IPS DF 6.9 (cell line): ENCODE measurements around the gene ARID5A.
"Not testable (repeated sequence)": the region's sequence is repeated elsewhere in the genome, so short reads cannot be mapped to it uniquely, and the experiment has no call there.

ENCODE experiments used
- DNase-seq: peaks from one replicate; pipeline ENCODE4 v3.0.0-alpha.2; 2013; ENCODE audit warnings: low read depth, low spot score
- H3K27ac ChIP-seq: one replicate; pipeline ENCODE4 v1.5.1; 2013; ENCODE audit warnings: low read length, control low read depth
- H3K27me3 ChIP-seq: 2 replicates; pipeline ENCODE4 v1.6.1; 2013; ENCODE audit warnings: mild to moderate bottlenecking, low read length; ENCODE audit not compliant: control insufficient read depth, insufficient read depth
- H3K36me3 ChIP-seq: 2 replicates; pipeline ENCODE4 v1.6.1; 2013; ENCODE audit warnings: low read length; ENCODE audit not compliant: control insufficient read depth, insufficient read depth
- H3K4me1 ChIP-seq: 2 replicates; pipeline ENCODE4 v1.6.1; 2013; ENCODE audit warnings: low read length; ENCODE audit not compliant: control insufficient read depth, insufficient read depth
- H3K4me3 ChIP-seq: 2 replicates; pipeline ENCODE4 v1.5.1; 2013; ENCODE audit warnings: mild to moderate bottlenecking, low read length
- H3K9me3 ChIP-seq: 2 replicates; pipeline ENCODE4 v1.6.1; 2013; ENCODE audit warnings: low read length, inconsistent platforms; ENCODE audit not compliant: control insufficient read depth, insufficient read depth
- WGBS: extraction: QIAGEN DNeasy Blood & Tissue Kit; methylation state at CpG from one replicate; pipeline ENCODE4 v1.1.7; 2013; ENCODE audit warnings: mixed read lengths, missing lambda C conversion rate; ENCODE audit not compliant: insufficient read length, insufficient coverage; 5-methylcytosine and 5-hydroxymethylcytosine counted together

ARID5A gene

GRCh38 chr2:96551605-96552314 is 15.2 kb downstream of the ARID5A start:
- Histone ChIP-seq H3K4me3 (no peak overlapping the region), H3K9me3 (no peaks in the 10 kb centered on the region), H3K36me3 (peaks cover 2% of the 10 kb centered on the region; the same call in 1 of the 2 replicates), H3K27ac (no peak overlapping the region), H3K27me3 (no peaks in the 10 kb centered on the region), H3K4me1 (peaks cover 5% of the 10 kb centered on the region; the same call in 1 of the 2 replicates)
- DNase-seq = no peak
- WGBS = no CpG with 5 or more reads among the region's 25 CpGs

- no peak overlapping the region for H3K4me3 ChIP-seq
- DNase-seq = no peak
- H3K27me3 ChIP-seq = no peaks in the 10 kb centered on the region
- no CpG with 5 or more reads among the region's 18 CpGs for WGBS
- 0 out of 2 replicates have a peak, but pooled peaks cover 5% of the 10 kb centered on the region for H3K4me1 ChIP-seq
- peaks cover 2% of the 10 kb centered on the region; the same call in 1 of the 2 replicates for H3K36me3 ChIP-seq
- no peak overlapping the region for H3K27ac ChIP-seq
- H3K9me3 ChIP-seq = no peaks in the 10 kb centered on the region
Observed at GRCh38 chr2:96552315-96553175, 16.0 kb downstream of the ARID5A start.

GRCh38 chr2:96553176-96553956 is 16.8 kb downstream of the ARID5A start:
- DNase-seq = no peak
- no CpG with 5 or more reads among the region's 16 CpGs for WGBS
- Histone ChIP-seq H3K4me3 (no peak overlapping the region), H3K27ac (no peak overlapping the region), H3K27me3 (no peaks in the 10 kb centered on the region), H3K4me1 (0 out of 2 replicates have a peak, but pooled peaks cover 5% of the 10 kb centered on the region), H3K36me3 (peaks cover 2% of the 10 kb centered on the region; the same call in 1 of the 2 replicates), H3K9me3 (no peaks in the 10 kb centered on the region)

- not testable (repeated sequence) for H3K27me3 ChIP-seq, H3K27ac ChIP-seq, H3K4me1 ChIP-seq, H3K9me3 ChIP-seq, H3K36me3 ChIP-seq, H3K4me3 ChIP-seq, DNase-seq
- no CpG with 5 or more reads among the region's 9 CpGs for WGBS
Observed at GRCh38 chr2:96553957-96554292, 17.4 kb downstream of the ARID5A start.

- WGBS = no CpG with 5 or more reads among the region's 35 CpGs
- no peak for DNase-seq
- Histone ChIP-seq H3K4me3 (no peak overlapping the region), H3K36me3 (peaks cover 2% of the 10 kb centered on the region; the same call in 1 of the 2 replicates), H3K27me3 (no peaks in the 10 kb centered on the region), H3K4me1 (0 out of 2 replicates have a peak, but pooled peaks cover 5% of the 10 kb centered on the region), H3K9me3 (no peaks in the 10 kb centered on the region), H3K27ac (no peak overlapping the region)
Observed at GRCh38 chr2:96554293-96555145, 18.0 kb downstream of the ARID5A start.

- H3K27me3 ChIP-seq = no peaks in the 10 kb centered on the region
- H3K36me3 ChIP-seq = peaks cover 2% of the 10 kb centered on the region; the same call in 1 of the 2 replicates
- H3K4me3 ChIP-seq = no peak overlapping the region
- H3K27ac ChIP-seq = no peak overlapping the region
- 0 out of 2 replicates have a peak, but pooled peaks cover 4% of the 10 kb centered on the region for H3K4me1 ChIP-seq
- WGBS = no CpG with 5 or more reads among the region's 14 CpGs
- DNase-seq = no peak
- H3K9me3 ChIP-seq = no peaks in the 10 kb centered on the region
Observed at GRCh38 chr2:96555146-96555610, 18.6 kb downstream of the ARID5A start.

GRCh38 chr2:96556441-96557330 is 20.1 kb downstream of the ARID5A start:
- Histone ChIP-seq H3K27me3 (no peaks in the 10 kb centered on the region), H3K9me3 (no peaks in the 10 kb centered on the region), H3K4me3 (no peak overlapping the region), H3K27ac (no peak overlapping the region), H3K36me3 (peaks cover 2% of the 10 kb centered on the region; the same call in 1 of the 2 replicates), H3K4me1 (0 out of 2 replicates have a peak, but pooled peaks cover 2% of the 10 kb centered on the region)
- WGBS = no CpG with 5 or more reads among the region's 16 CpGs
- no peak for DNase-seq

- no CpG with 5 or more reads among the region's 6 CpGs for WGBS
- H3K9me3 ChIP-seq, H3K27me3 ChIP-seq, H3K36me3 ChIP-seq, H3K27ac ChIP-seq, H3K4me3 ChIP-seq, H3K4me1 ChIP-seq, DNase-seq: not testable (repeated sequence)
Observed at GRCh38 chr2:96557421-96557820, 20.9 kb downstream of the ARID5A start.

GRCh38 chr2:96558061-96558460 is 21.5 kb downstream of the ARID5A start:
- no peaks in the 10 kb centered on the region; the same call in 1 of the 2 replicates for H3K9me3 ChIP-seq
- no CpG with 5 or more reads among the region's 6 CpGs for WGBS
- no peak overlapping the region for H3K4me3 ChIP-seq

More at GRCh38 chr2:96558061-96558460, 21.5 kb downstream of the ARID5A start:
- DNase-seq = no peak
- Histone ChIP-seq H3K4me1 (0 out of 2 replicates have a peak, but pooled peaks cover 2% of the 10 kb centered on the region), H3K36me3 (no peaks in the 10 kb centered on the region), H3K27me3 (no peaks in the 10 kb centered on the region), H3K27ac (no peak overlapping the region)
